GM20000 (cell line): ENCODE measurements around the gene MFAP2.
"Not testable (repeated sequence)": the region's sequence is repeated elsewhere in the genome, so short reads cannot be mapped to it uniquely, and the experiment has no call there.

Experiments
- DNase-seq: peaks from one replicate; pipeline ENCODE4 v3.0.0; 2012; ENCODE audit warnings: low spot score
- TF ChIP-seq, protein P1 (sequence below): IDR thresholded peaks from 2 replicates; pipeline ENCODE4 v1.5.1; 2012; ENCODE audit warnings: mild to moderate bottlenecking, control low read depth; ENCODE audit errors: extremely low read depth, missing control alignments

Gene MFAP2

DNA sequence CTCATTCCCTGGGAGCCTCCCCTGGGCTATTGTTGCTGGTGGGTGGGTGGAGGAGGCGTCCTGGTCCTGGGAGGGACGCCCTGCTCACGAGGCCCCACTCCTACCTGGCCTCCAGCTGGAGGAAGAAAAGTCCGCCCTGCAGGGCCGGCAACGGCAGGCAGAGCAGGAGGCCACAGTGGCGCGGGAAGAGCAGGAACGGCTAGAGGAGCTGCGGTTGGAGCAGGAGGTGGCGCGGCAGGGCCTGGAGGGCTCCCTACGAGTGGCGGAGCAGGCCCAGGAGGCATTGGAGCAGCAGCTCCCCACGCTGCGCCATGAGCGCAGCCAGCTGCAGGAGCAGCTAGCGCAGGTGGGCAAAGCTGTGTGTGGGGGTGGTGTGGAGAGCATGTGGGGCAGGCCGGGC, 33.8 kb downstream of the MFAP2 start:
- no peak for DNase-seq
- TF ChIP-seq, protein P1, sequence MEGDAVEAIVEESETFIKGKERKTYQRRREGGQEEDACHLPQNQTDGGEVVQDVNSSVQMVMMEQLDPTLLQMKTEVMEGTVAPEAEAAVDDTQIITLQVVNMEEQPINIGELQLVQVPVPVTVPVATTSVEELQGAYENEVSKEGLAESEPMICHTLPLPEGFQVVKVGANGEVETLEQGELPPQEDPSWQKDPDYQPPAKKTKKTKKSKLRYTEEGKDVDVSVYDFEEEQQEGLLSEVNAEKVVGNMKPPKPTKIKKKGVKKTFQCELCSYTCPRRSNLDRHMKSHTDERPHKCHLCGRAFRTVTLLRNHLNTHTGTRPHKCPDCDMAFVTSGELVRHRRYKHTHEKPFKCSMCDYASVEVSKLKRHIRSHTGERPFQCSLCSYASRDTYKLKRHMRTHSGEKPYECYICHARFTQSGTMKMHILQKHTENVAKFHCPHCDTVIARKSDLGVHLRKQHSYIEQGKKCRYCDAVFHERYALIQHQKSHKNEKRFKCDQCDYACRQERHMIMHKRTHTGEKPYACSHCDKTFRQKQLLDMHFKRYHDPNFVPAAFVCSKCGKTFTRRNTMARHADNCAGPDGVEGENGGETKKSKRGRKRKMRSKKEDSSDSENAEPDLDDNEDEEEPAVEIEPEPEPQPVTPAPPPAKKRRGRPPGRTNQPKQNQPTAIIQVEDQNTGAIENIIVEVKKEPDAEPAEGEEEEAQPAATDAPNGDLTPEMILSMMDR, result no peak

DNA sequence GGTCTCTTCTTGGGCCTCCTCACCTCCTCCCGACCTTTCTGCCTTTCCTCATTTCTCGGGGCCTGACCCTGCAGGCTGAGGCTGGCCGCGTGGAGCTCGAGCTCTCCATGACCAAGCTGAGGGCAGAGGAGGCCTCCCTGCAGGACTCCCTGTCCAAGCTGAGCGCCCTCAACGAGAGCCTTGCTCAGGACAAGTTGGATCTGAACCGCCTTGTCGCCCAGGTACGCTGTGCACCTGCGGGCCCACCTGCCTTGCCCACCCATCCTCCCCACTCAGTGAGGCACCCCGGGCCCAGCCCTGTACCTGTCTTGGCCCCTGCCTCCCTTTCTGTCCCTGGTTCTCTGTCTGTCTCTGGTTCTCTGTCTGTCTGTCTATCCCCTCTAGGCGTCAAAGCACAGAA, 34.2 kb downstream of the MFAP2 start:
- not testable (repeated sequence) for DNase-seq

DNA sequence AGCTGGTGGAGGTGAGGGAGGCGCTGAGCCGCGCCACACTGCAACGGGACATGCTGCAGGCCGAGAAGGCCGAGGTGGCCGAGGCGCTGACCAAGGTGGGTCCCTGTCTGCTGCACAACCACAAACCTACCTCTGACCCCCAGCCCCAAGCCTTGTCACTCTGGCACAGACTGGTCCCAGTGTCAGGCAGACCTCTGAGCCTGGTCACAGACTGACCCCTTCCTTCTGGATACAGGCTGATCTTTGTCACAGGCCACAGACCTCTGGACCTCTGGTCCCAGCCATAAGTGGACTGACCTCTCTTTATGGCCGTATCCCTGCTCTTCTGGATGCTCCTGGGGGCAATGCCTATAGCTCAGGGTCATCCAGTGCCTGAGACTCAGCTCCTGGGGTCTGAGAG, 34.9 kb downstream of the MFAP2 start:
- not testable (repeated sequence) for DNase-seq

DNA sequence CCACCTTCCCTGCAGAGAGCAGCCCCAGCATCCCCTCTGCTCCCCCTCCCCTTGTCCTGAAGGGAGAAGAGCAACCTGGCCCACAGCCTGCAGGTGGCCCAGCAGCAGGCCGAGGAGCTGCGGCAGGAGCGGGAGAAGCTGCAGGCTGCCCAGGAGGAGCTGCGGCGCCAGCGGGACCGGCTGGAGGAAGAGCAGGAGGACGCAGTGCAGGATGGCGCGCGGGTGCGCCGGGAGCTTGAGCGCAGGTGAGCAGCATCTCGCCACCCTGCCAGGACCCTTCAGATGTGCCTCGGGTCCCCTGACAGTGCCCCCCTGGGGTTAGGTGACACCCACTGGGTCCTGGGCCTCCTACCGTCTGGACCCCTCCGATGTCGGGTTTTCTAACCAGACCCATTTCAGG, 36.4 kb downstream of the MFAP2 start:
- TF ChIP-seq, protein P1, result no peak
- DNase-seq, result no peak

DNA sequence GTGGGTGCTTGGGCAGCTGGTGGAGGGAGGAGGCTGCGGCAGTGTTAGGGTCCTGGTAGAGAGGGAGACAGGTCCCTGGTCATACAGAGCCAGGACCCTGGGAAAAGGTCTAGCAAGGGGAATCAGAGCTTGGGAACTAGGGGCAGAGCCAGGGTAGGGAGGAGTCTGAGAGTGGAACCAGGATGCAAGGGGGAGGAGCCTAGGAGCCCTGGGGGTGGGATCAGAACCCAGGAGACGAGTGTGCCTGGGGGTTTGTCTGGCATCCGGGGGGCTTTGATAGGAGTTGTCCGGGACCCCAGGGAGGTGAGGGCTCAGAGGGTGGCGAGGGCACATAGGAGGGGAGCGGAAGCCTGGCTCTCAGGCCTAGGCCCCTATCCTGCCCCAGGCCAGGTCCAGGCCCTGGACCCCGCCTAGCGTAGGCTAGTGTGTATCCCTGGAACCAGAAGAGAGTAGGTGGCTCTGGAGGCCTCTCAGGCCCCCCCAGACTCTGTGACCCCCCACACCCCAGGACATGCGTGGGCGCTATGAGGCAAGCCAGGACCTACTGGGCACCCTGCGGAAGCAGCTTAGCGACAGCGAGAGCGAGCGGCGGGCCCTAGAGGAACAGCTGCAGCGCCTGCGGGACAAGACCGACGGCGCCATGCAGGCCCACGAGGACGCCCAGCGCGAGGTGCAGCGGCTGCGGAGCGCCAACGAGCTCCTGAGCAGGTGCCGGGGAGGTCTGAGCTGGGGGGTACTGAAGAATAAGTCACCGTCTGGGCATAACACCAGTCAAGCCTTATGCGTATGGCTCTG, 40.8 kb downstream of the MFAP2 start:
- not testable (repeated sequence) for DNase-seq

DNA sequence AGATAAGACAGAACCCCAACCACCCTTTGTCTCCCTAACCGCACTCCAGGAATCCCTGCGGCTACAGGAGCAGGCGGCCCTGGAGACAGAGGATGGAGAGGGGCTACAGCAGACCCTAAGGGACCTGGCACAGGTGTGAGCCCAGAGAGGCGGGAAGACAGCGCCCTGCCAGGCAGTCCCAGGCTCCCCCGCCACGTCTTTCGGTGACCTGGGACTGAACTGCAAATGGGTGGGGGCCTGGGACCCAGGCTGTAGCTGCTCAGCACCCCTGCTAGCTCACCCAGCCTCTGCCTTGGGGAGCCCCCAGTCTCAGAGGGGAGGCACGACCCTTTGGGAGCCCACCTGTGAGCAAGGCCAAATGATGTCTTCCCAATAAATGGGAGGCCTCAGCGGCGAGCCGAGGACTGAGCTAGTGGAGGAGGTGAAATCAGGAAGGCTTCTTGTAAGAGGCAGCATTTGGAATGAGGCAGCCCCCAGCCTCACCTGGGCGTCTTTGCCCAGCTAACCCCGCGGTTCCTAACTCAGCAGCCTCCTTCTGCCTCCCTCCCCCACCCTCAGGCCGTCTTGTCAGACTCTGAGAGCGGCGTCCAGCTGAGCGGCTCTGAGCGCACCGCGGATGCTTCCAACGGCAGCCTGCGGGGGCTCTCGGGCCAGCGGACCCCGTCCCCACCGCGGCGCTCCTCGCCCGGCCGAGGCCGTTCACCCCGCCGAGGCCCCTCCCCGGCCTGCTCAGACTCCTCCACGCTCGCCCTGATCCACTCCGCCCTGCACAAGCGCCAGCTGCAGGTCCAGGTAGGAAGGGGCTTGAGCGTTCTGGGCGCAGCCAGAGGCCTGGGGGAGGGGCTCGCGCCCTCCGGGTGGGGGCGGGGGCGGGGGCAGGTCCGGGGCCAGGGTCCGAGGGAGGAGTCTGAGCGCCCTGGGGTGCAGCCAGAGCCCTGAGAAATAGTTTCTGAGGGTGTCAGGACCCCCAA, 41.8 kb downstream of the MFAP2 start:
- TF ChIP-seq, protein P1, result no peak
- no peak for DNase-seq

DNA sequence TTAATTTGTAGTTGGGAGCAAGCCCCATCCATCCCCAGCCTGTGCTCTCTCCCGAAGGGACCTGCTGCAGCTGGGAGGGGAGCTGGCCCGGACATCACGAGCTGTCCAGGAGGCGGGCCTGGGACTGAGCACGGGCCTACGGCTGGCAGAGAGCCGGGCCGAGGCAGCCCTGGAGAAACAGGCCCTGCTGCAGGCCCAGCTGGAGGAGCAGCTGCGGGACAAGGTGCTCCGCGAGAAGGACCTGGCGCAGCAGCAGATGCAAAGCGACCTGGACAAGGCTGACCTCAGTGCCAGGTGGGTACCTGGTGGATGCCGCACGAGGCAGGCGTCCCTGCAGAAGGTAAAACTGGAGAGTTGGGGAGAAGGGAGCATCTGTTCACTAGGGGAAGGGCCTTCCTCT, 43.8 kb downstream of the MFAP2 start:
- DNase-seq, result not testable (repeated sequence)

DNA sequence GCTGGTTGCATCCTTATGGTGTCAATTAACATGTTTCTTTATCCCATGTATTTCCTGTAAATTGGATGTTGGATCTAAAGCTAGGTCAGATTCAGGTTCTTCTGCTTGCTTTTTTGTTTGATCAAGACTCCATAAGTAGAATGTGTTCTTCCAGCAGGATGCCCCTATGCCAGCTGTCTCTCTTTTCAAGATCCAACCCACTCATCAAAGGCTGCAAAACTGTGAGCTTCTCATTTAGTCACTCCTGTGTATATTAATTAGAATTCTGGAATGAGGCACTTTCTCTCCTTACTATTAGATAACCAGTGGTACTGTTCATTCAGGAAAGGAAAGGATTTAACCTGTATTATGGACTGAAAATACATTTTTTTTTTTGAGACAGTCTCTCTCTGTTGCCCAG, 46.5 kb downstream of the MFAP2 start:
- not testable (repeated sequence) for DNase-seq

DNA sequence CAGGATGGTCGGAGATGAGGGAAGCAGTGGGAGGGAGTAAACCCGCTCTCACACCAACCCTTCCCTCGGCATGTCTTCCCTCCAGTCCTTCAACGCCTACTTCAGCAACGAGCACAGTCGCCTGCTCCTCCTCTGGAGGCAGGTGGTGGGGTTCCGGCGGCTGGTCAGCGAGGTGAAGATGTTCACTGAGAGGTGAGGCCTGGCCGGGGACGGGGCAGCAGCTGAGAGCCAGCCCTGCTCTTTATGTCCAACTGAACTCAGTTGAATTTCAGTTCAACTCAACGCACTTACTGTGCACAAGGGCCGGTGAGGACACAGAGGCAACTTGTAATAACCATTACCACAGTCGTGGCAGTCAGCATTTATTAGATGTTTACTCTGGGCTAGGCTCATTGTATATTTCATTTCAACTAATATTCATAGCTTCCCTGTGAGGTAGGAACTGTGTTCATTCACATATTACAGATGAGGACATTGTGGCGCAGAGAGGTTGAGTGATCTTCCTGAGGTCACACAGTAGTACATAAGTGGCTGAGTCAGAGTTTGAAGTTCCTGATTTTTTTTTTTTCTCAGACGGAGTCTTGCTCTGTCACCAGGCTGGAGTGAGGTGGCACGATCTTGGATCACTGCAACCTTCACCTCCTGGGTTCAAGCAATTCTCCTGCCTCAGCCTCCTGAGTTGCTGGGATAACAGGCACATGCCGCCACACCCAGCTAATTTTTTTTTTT, 49.0 kb downstream of the MFAP2 start:
- DNase-seq, result not testable (repeated sequence)

DNA sequence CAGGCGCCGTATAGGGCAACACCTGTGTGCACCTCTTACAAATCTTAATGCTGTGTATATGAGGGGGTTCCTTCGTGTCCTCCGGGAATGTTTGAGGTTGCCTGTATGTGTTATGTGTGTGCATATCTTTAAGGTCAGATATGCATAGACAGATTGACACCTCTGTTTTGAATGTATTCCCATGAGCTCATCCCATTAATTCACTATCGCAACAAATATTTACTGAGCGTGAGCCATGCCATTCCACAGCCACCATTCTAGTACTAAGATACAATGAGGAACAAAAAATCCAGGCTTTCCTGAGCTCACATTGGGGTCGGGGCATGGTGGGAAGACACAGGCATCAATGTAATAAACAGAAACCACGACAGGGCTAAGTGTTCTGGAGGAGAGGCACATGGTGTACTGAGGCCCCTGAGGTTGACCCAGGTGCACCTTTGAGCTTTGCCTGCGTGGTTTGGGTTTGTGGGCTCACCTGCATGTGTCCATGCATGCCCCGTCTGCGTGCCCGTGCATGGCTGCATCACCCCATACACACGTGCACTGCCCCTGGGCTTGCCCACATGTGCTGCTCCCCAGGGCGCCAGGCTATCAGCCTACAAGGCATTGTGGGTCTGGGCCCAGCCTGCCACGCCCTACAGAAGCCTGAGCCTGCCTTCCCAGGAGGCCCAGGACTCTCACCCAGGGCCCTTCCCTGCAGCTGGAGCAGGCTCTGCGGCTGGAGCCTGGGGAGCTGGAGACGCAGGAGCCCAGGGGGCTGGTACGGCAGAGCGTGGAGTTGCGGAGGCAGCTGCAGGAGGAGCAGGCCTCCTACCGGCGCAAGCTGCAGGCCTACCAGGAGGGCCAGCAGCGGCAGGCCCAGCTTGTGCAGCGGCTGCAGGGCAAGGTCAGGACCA, 51.0 kb downstream of the MFAP2 start:
- DNase-seq, result not testable (repeated sequence)
